Measurements from ENCODE around the gene PRDM16.

Gene PRDM16

DNA sequence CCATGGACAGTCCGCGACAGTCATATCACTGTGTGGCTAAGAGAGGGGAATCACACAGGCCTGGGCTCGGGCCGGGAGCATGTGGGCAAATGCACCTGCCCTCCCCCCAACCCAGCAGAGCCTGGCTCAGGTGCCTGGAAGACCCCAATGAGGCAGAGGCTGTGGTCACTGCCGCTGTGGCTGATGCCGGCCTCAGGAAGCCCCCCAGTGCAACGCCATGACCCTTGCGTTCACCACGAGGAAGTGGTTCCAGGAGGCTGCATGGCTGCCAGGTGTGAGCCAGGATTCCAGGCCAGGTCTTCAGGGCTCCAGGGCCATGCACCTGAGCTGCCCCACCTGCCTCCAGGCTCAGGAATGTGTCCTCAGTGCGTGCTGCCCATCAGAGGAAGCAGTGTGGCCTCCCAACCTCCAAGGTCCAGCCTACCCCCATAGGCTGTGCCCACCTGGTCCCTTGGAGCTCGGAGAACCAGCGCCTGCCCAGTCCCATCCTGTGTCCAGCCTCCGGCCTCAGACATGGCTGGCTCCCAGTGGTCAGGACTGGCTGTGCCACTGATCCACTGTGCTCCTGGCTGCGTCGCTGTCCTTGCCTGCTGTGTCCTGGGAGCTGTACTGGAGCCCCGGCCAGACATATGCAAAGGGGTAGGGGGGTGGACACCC is 393.5 kb downstream of the PRDM16 start:
- FAIRE-seq: no peak

GRCh38 chr1:3463013-3463385 is 394.0 kb downstream of the PRDM16 start:
- no peak for FAIRE-seq

DNA sequence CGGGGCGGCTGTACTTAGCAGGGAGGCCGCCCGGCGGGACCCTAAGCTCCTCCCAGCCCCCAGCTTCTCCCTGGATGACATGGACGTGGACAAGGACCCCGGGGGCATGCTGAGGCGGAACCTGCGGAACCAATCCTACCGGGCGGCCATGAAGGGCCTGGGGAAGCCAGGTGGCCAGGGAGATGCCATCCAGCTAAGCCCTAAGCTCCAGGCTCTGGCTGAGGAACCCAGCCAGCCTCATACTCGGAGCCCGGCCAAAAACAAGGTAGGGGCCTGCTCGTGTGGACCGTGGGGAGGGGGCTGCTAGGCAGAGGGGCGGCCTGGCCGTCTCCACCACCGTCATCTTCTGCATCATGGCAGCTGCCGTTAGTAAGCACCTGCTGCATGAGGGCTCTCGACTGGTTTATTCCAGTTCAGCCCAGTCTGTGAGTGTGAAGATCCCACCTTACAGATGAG is 394.4 kb downstream of the PRDM16 start:
- FAIRE-seq: no peak

- no peak for FAIRE-seq
These were observed 395.1 kb downstream of the PRDM16 start for GRCh38 chr1:3463891-3464648.

DNA sequence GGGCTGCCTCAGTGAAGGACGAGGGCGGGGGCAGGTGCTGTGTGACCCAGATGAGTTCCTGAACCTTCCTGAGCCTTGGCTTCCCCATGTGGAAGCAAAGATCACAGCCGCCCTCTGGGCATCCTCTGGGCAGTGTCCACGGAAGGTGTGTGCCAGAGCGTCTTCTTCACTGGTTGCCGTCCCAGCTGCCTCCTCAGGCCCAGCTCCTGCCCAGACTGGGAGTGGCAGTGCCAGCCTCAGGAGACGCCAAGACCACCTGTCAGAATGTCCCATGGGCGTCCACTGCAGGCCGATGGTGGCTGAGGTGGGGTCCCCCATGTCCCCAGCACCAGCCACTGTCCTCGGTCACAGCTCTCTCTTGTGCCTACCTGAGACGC is 395.6 kb downstream of the PRDM16 start:
- FAIRE-seq: no peak

- no peak for FAIRE-seq
These were observed 396.3 kb downstream of the PRDM16 start for GRCh38 chr1:3465091-3465934.

DNA sequence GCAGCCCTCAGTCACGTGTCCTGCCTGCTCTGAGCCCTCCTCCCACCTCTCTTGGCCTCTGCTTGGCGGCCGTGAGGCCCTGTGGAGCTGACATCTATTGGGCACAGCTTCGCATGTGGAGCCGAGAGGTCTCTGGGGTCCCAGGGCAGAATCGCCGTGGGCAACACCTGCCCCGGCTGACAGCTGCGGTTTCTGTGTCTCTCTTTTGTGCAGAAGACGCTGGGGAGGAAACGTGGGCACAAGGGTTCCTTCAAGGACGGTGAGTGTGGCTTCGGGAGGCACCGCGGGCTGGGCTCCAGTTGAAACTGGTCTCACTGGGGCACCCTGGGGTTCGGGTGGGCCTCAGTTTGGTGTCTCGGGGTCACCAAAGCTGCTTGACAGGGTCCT is 396.9 kb downstream of the PRDM16 start:
- no peak for FAIRE-seq

DNA sequence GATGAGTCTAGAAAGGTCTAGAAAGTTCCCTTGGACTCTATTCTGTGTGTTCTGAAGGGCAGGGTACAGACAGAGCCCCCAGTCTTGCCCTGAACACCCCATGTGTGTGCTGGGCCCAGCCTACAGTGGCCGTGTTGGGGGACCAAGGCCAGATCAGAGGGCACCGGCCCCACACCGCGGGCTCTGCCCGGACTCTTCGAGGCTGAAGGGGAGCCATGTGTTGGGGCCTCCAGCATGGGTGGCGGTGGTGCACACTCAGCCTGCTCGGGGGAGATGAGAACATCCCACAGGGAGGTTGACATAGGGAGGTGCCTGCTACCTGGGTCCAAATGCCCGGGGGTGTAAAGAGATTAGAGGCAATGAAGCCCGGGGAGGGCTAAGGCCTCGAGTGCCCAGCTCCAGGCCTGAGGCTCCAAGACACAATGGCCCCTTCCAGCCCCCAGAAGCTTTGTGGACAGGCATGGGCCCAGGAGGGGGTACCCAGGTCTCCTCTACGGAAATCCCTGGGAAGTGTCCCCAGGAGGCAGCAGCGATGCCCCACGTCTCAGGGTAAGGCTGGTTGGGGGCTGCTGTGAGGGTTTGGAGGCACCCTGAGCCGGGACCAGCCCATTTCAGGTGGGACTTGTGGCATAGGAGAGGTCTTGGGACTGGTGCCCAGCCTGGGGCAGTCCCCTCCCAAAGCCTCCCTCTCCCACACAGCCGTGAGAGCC is 397.5 kb downstream of the PRDM16 start:
- no peak for FAIRE-seq

GRCh38 chr1:3467096-3468036 is 398.4 kb downstream of the PRDM16 start:
- no peak for FAIRE-seq

GRCh38 chr1:3468236-3469103 is 399.5 kb downstream of the PRDM16 start:
- FAIRE-seq: no peak

DNA sequence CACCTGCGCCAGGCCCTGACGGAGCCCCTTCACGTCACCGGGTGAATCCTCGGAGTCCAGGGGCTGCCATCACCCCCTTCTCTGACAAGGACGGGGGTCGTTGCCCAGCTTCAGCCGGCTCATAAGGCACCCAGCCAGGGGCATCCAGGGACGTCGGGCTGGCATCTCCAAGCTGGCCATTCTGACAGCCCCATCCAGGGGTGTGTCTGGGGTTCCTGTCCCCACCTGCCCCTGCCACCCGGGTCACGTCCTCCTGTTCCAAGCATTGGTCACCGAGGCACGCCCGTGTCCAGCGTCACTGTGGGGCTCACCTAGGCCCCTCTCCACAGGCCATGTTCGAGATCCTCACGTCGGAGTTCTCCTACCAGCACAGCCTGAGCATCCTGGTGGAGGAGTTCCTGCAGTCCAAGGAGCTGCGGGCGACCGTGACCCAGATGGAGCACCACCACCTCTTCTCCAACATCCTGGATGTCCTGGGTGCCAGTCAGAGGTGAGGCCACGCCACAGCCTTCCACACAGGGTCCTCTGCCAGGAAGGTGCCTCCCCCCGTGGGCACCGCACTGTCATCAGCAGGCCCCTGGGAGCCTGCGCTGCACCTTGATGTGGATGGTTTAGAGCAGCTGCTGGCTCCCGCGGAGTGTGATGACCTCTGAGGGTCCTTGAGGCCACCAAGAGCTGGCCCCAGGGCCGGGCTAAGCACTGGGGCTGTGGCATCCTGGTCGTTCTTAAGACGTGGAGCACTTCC is 400.3 kb downstream of the PRDM16 start:
- no peak for FAIRE-seq

DNA sequence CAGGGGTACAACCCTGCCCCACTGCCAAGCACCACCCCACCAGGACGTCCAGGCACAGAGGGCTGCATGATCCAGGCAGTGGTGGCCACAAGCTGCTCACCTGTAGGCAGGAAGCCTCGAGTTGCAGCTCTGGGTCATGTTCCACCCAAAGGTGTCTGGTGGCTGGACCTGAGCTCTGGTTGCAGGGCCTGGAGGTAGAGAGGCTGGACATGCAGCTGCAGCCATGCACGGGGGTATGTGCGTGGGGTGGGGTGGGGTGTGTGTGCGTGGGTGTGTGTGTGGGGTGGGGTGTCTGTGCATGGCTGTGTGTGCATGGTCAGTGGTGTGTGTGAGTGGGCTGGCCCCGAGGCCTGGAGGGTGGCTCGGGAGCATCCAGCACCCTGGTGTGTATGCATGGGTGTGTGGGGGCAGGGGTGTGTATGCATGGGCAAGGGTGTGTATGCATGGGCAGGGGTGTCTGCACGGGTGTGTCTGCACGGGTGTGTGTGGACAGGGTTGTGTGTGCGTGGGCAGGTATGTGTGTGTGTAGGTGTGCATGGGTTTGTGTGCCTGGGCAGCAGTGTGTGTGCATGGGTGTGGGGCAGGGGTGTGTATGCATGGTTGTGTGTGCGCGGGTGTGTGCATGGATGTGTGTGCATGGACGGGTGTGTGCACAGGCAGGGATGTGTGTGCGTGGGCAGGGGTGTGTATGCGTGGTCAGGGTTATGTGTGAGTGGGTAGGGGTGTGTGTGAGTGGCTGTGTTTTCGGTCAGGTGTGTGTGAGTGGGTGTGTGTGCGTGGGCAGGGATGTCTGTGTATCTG is 401.0 kb downstream of the PRDM16 start:
- no peak for FAIRE-seq

DNA sequence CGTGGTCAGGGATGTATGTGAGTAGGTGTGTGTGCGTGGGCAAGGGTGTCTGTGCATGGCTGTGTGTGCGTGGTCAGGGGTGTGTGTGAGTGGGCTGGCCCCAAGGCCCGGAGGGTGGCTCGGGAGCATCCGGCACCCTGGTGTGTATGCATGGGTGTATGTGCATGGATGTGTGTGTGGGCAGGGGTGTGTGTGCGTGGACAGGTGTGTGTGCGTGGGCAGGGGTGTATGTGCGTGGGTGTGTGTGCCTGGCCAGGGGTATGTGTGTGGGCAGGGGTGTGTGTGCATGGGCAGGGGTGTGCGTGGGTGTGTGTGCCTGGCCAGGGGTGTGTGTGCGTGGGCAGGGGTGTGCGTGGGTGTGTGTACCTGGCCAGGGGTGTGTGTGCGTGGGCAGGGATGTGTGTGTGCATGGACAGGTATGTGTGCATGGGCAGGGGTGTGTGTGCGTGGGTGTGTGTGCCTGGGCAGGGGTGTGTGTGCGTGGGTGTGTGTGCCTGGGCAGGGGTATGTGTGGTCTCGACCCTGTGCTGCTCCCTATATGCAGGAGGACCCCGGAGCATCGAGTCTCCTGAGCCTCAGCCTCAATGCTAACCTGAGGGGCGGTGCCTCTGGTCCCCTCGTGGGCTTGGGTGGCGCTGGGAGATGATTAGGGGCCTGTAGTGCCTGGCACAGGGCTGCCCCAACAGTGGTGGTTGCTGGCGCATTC is 401.8 kb downstream of the PRDM16 start:
- no peak for FAIRE-seq

DNA sequence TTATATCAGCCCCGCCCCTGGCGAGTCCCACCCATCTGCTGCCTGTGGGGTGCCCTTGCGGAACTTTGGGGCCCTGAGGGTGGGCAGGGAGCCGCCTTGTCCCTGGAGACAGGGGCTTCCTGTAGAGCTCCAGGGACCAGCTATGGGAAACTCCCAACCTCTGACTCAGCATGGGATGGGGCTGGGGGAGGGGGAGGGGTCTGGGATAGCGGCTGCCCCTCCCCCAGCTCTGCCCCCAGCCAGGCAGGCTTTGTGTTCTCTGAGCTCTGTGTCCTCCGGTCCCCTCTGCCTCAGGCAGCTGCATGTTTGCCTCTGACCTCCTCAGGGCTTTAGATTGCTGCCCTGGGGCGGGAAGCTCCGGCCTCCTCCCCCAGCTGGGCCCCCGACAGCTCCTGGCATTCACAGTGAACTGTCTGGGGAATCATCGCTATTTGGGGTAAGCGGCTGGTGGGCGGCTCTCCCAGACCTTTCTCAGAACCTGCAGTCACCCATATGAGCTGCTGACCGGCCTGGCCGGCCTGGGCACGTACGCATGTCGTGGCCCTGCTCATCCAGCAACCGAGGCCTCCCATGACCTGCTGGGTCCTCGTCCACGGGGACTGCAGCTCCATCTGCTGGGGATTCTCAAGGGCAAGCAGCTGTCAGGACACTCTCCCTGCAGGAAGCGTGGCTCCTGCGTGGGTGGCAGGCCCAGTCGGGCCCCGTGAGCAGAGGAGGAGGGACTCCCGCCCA is 402.5 kb downstream of the PRDM16 start:
- no peak for FAIRE-seq

DNA sequence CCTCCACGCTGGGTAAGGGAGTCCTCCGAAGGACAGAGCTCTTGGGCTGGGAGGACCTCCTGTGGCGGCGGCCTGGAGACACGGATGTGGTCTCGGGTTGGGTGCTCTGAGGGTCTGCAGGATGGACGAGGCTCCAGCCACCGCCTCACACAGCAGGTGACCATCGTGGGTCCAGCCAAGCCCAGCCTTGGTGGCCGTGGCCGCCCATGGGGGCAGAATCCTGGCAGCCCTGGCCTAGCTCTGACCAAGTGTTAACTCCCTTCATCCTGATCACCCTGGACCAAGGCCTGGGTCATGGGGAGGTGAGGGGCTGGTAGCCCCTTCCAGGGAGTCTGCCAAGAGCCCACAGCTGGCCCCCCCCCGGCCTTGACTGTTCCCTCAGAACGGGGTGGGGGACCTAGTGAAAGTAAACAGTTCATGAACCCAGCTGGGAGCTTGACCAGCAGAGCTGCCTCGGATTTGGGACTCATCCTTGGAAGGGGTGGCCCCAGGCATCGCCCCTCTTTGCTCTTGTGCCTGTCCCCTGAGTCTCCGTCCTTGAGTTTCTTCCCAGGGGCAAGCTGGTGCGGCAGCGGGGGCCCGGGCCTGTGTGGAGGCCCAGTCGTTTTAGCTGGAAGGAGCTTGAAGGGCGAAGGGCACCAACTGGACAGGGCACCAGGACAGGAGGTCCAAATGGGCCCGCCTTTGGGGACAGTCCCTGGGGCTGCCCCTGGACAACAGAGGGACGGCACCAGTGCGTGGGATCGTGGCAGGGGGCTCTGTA is 403.3 kb downstream of the PRDM16 start:
- no peak for FAIRE-seq

- no peak for FAIRE-seq
These were observed 403.9 kb downstream of the PRDM16 start for GRCh38 chr1:3472906-3473305.

DNA sequence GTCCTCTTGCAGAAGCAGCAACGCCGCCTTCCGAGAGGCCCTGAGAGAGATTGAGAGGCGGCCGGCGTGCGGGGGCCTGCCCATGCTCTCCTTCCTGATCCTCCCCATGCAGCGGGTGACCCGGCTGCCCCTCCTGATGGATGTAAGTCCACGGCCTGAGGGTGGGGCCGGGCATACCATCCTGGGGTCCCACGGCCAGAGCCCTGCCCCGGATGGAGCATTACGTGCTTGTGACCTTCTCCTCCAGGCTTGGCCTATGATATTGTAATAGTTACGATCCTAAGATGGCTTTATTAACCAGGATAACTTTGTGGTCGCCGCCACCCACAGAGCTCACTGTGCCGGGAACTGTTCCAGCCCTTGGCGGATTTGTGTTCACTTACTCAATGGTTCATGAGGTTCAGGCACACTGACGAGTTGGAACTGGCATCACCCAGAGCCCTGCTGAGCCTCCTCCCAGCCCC is 404.4 kb downstream of the PRDM16 start:
- no peak for FAIRE-seq

Measured in TTC549 (cell line).